GM21723 (cell line): Measurements from ENCODE around the gene PRDM4.
"Not testable (repeated sequence)": the region's sequence is repeated elsewhere in the genome, so short reads cannot be mapped to it uniquely, and the experiment has no call there.

Source experiments
- ATAC-seq: cut with Tn5 transposase; IDR thresholded peaks from one replicate; pipeline ENCODE4 v1.9.1; 2021; ENCODE audit warnings: mild to moderate bottlenecking, moderate library complexity; ENCODE audit not compliant: unreplicated experiment

The PRDM4 gene

DNA sequence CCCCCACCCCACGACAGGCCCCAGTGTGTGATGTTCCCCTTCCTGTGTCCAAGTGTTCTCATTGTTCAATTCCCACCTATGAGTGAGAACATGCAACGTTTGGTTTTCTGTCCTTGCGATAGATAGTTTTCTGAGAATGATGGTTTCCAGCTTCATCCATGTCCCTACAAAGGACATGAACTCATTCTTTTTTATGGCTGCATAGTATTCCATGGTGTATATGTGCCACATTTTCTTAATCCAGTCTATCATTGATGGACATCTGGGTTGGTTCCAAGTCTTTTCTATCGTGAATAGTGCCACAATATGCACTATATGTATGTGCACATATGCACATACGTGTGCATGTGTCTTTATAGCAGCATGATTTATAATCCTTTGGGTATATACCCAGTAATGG lies 55.4 kb downstream of the PRDM4 start:
- not testable (repeated sequence) for ATAC-seq

DNA sequence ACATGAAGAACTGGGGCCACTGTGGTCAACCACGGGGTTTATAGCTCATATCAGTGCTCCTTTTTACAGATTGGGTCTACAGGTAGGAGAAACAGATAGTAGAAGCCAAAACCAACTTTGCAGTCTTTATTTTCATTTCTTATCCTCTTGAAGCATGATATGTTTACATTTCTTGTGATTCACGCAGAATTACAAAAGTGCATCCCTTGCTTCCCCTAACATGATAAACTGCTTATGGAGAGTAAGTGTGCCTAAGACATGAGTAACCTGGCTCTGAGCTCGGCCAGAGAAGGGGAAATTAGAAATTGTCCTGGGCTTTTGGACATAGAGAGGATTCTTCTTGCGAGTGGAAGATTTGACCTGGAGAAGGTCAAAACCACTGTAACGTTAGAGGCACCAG lies 56.9 kb downstream of the PRDM4 start:
- ATAC-seq: no peak

DNA sequence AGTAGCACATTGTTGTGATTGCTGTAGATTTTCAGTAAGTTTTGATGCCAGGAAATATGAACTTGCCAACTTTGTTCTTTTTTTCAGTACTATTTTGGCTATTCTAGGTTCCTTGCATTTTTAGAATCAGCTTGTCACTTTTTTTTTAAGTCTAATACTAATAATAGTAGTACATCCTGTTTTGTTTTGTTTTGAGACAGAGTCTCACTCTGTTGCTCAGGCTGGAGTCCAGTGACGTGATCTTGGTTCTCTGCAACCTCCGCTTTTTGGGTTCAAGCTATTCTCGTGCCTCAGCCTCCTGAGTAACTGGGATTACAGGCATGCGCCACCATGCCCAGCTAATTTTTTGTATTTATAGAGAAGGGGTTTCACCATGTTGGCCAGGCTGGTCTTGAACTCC lies 58.8 kb downstream of the PRDM4 start:
- ATAC-seq: peak; percentile 76

DNA sequence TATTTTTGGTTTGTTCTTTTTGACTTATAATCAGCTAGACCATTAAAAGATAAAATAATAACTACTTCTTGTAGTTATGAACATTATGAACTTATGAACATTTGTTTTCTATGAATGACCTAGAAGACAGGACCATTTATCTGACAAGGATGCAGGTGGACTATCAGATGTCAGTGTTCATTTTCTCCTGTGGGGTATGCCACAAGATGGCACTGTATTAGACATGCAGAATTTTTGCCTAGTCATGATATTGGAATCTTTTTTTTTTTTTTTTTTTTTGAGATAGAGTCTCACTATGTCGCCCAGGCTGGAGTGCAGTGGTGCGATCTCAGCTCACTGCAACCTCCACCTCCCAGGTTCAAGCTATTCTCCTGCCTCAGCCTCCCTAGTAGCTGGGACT lies 65.2 kb downstream of the PRDM4 start:
- ATAC-seq: not testable (repeated sequence)

DNA sequence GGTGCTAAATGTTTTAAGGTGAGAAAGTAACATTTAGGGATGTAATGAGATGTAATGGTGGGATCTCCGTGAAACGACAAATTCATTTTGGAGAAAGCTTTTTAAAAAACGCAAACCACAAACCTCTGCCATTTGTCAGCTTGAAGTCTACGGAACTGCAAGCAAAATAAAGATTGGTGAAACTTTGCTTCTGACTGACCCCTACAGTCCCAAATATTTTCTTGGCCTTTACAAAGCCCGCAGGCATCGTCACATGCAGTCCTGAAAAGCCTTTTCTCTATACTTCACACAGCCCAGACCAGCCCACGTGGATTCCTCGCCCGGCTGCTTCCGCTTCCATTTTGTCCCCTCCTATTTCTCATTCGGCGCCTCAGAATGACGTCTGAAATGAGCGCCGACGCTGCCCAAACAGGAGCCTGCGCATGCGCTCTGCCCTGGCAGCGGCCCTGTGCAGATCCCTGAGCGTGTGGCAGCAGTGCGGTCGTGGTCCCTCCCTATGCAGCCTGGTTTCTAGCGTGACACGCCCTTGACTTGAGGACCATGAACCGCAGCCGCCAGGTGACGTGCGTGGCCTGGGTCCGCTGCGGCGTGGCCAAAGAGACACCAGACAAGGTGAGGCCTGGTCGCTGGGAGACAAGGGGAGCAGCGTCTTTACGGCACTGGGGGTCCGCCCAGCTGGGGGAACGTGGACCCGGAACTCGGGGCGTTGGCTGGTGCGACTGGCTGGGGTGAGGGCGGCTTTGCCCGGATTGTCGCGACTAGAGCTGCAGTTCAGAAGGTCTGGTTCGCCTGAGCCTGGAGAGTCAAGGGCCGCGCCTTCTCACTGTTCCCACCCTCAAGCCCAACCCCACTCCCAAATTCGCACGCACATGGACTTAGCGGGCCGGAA lies 75.3 kb downstream of the PRDM4 start, which contains the start of gene PWP1:
TSS of gene PWP1 (plus strand) at position 440 of the 889 bp plus-strand sequence. CDS start at position 541, 101 bp downstream.
- peak; percentile 86 for ATAC-seq

DNA sequence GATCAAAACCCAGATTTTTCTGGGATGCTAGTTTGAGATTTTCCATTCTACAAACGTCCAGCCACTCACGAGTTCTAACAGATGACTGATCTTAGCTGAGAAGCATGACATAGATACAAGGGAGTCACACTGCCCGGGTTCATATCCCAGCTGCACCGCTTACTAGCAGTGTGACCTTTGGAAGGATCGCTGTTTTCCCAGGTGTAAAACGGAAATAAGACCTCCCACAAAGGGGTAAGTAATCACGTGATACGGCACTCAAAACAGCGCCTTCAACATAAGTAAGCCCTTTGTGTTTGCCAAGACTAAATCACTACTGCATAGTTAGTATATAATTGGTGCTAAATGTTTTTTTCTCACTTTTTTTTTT lies 76.0 kb downstream of the PRDM4 start:
- ATAC-seq: no peak

DNA sequence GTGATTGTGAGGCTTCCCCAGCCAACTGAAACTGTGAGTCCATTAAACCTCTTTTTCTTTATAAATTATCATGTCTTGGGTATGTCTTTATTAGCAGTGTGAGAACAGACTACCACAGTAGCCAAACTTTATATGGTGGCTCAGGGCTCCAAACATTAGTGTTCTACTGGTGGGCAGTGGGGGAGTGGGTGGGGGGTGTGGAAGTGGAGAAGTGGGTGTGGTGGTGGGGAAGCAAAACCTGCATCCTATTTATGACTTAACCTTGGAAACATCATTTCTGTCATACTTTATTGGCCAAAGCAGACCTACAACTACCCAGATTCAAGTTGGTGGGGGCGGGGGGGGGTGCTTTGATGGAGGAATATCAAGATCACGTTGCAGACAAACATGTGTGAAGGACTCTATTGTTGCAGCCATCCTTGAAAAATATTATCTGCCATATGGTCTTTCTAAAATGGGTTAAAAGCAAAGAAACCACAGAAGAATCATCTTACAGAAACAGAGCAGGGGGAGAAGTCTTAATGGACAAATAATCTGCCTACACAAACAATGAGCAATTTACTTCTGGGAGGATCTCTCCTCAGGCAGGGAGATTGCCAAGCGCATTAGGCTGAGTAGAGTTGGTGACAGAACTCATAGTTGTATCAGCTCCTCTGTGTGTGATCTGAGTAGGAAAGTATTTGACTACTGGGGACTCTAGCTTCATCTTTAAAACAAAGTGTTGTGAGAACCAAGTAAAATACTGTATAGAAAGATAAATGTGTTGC lies 76.7 kb downstream of the PRDM4 start:
- no peak for ATAC-seq
